SU-DHL-6 (cell line): ENCODE results near the gene POLK.
"Not testable (repeated sequence)": the region's sequence is repeated elsewhere in the genome, so short reads cannot be mapped to it uniquely, and the experiment has no call there.

Experiments used
- EZH2phosphoT487 ChIP-seq: fragments of 200-600 bp; sonication (generic), shearing (Covaris generic); conservative IDR thresholded peaks from 2 replicates; pipeline ENCODE4 v1.6.1; 2018; ENCODE audit warnings: mild to moderate bottlenecking, antibody characterized with exemption, low read length, moderate library complexity, mixed read lengths
- TF ChIP-seq, protein P1 (sequence below): fragments of 200-600 bp; sonication (generic); IDR thresholded peaks from one replicate; pipeline ENCODE4 v1.5.1; 2017; ENCODE audit warnings: antibody characterized with exemption, mild to moderate bottlenecking, low read length, moderate library complexity; ENCODE audit not compliant: insufficient read depth, poor library complexity, severe bottlenecking

DNA sequence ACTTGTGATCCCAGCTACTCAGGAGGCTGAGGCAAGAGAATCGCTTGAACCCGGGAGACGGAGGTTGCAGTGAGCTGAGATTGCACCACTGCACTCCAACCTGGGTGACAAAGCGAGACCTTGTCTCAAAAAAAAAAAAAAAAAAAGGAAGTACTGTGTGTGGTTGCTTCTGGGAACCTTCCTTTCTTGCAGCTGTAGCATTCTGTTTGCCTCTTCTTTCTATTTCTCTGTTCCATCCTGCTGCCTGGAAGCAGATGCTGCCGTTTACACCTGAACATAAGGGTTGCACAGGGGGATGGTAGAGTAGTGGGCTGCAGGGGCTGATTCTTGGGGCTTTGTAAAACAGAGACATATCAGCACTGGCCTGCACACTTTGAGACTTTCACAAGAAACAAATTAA is 95.7 kb downstream of the POLK start:
- TF ChIP-seq, protein P1, sequence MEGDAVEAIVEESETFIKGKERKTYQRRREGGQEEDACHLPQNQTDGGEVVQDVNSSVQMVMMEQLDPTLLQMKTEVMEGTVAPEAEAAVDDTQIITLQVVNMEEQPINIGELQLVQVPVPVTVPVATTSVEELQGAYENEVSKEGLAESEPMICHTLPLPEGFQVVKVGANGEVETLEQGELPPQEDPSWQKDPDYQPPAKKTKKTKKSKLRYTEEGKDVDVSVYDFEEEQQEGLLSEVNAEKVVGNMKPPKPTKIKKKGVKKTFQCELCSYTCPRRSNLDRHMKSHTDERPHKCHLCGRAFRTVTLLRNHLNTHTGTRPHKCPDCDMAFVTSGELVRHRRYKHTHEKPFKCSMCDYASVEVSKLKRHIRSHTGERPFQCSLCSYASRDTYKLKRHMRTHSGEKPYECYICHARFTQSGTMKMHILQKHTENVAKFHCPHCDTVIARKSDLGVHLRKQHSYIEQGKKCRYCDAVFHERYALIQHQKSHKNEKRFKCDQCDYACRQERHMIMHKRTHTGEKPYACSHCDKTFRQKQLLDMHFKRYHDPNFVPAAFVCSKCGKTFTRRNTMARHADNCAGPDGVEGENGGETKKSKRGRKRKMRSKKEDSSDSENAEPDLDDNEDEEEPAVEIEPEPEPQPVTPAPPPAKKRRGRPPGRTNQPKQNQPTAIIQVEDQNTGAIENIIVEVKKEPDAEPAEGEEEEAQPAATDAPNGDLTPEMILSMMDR = not testable (repeated sequence)
- not testable (repeated sequence) for TF ChIP-seq EZH2phosphoT487
